SH-SY5Y (cell line): Measurements from ENCODE around the gene MMP23B.

Experiments used
- GATA2 ChIP-seq: IDR thresholded peaks from 2 replicates; pipeline ENCODE4 v1.6.1; 2011; ENCODE audit warnings: mild to moderate bottlenecking, low read depth, low read length
- GATA3 ChIP-seq: IDR thresholded peaks from 2 replicates; pipeline ENCODE4 v1.6.1; 2011; ENCODE audit warnings: low read depth, mild to moderate bottlenecking, low read length, moderate library complexity

DNA sequence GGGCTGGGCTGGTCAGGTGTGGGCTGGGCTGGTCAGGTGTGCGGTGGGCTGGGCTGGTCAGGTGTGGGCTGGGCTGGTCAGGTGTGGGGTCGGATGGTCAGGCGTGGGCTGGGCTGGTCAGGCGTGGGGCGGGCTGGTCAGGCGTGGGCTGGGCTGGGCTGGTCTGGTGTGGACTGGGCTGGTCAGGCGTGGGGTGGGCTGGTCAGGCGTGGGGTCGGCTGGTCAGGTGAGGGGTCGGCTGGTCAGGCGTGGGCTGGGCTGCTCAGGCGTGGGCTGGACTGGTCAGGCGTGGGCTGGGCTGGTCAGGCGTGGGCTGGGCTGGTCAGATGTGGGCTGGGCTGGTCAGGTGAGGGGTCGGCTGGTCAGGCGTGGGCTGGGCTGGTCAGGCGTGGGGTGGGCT lies 26.2 kb upstream of the MMP23B start:
- TF ChIP-seq GATA3 (no peak), GATA2 (no peak)
